ENCODE data around the gene SHMT2.

SHMT2 gene

GRCh38 chr12:57204454-57204853 lies 25.1 kb upstream of the SHMT2 start:
- H3K36me3 ChIP-seq = no peaks in the 10 kb centered on the region
- no peaks in the 10 kb centered on the region for H3K27me3 ChIP-seq
- no peak for DNase-seq
- H3K4me3 ChIP-seq (ENCODE audit: low read depth, low read length) = no peak overlapping the region
- H3K9me3 ChIP-seq = no peaks in the 10 kb centered on the region
- H3K4me1 ChIP-seq = no peaks in the 10 kb centered on the region
- TF ChIP-seq CTCF (IDR thresholded peaks at IDR 0.05; ENCODE audit: low read depth, low read length) = no peak

DNA sequence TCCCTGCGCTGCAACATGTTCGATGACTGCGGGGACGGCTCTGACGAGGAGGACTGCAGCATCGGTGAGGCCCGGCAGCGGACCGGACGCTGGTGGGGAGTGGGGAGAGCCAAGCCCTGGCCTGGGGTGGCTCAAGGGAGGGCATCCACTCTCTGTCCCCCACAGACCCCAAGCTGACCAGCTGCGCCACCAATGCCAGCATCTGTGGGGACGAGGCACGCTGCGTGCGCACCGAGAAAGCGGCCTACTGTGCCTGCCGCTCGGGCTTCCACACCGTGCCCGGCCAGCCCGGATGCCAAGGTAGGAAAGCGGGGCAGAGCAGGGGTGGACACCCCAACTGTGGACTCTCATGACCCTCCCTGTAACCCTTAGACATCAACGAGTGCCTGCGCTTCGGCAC lies 24.3 kb upstream of the SHMT2 start:
- Histone ChIP-seq H3K4me1 (no peaks in the 10 kb centered on the region), H3K27me3 (no peaks in the 10 kb centered on the region), H3K4me3 (ENCODE audit: low read depth, low read length) (no peak overlapping the region), H3K9me3 (no peaks in the 10 kb centered on the region), H3K36me3 (no peaks in the 10 kb centered on the region)
- DNase-seq = no peak
- TF ChIP-seq CTCF (IDR thresholded peaks at IDR 0.05; ENCODE audit: low read depth, low read length) = no peak

DNA sequence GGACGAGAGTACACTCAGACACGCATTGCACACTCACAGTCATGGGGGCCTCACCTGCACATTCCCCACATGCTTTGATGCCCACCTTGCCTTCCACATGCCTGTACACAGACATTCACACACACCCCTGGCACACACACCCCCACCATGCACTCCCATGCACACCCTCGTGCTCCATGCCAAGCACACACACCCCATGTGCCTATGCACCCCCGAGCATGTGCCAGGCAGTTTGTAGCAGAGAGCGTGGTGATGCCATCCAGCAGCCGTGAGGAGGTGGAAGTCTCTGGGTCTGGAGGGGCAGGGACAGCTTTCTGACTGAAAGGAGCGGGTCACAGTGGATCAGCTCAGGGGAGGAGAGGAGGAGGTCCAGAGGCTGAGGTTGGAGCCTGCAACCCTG lies 23.6 kb upstream of the SHMT2 start:
- no peaks in the 10 kb centered on the region for H3K9me3 ChIP-seq
- DNase-seq = no peak
- no peaks in the 10 kb centered on the region for H3K27me3 ChIP-seq
- H3K4me3 ChIP-seq (ENCODE audit: low read depth, low read length) = no peak overlapping the region
- no peaks in the 10 kb centered on the region for H3K36me3 ChIP-seq
- no peaks in the 10 kb centered on the region for H3K4me1 ChIP-seq
- no peak for TF ChIP-seq CTCF (IDR thresholded peaks at IDR 0.05; ENCODE audit: low read depth, low read length)

GRCh38 chr12:57207731-57208630 lies 21.5 kb upstream of the SHMT2 start:
- H3K4me3 ChIP-seq (ENCODE audit: low read depth, low read length) = no peak overlapping the region
- no peaks in the 10 kb centered on the region for H3K4me1 ChIP-seq
- no peak for TF ChIP-seq CTCF (IDR thresholded peaks at IDR 0.05; ENCODE audit: low read depth, low read length)
- no peaks in the 10 kb centered on the region for H3K27me3 ChIP-seq
- DNase-seq = no peak
- H3K9me3 ChIP-seq = no peaks in the 10 kb centered on the region
- H3K36me3 ChIP-seq = no peaks in the 10 kb centered on the region

- H3K4me1 ChIP-seq = no peaks in the 10 kb centered on the region
- H3K4me3 ChIP-seq (ENCODE audit: low read depth, low read length) = no peak overlapping the region
- no peak for TF ChIP-seq CTCF (IDR thresholded peaks at IDR 0.05; ENCODE audit: low read depth, low read length)
- H3K36me3 ChIP-seq = no peaks in the 10 kb centered on the region
- DNase-seq = no peak
- peaks cover 4% of the 10 kb centered on the region for H3K27me3 ChIP-seq
- H3K9me3 ChIP-seq = no peaks in the 10 kb centered on the region
Observed at GRCh38 chr12:57208631-57209282, 20.8 kb upstream of the SHMT2 start.

DNA sequence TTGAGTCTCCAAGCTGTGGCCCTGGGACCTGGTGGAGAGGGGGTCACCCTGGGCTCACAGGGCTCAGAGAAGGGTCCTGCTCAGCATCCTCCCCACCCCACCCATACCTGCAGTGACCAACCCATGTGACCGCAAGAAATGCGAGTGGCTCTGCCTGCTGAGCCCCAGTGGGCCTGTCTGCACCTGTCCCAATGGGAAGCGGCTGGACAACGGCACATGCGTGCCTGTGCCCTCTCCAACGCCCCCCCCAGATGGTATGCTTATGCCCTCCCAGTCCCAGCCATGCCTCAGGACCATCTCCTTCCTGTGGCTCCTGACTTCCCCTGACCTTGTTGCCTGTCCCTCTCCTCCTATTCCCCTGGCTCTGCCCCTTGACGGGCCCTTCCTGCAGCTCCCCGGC lies 19.6 kb upstream of the SHMT2 start:
- TF ChIP-seq CTCF (IDR thresholded peaks at IDR 0.05; ENCODE audit: low read depth, low read length) = no peak
- no peak for DNase-seq
- Histone ChIP-seq H3K4me1 (no peaks in the 10 kb centered on the region), H3K9me3 (no peaks in the 10 kb centered on the region), H3K36me3 (no peaks in the 10 kb centered on the region), H3K27me3 (peaks cover 16% of the 10 kb centered on the region), H3K4me3 (ENCODE audit: low read depth, low read length) (no peak overlapping the region)

Measured in BE2C (cell line).